GM21423 (cell line): ENCODE results near the gene RPL35.

Source experiments
- ATAC-seq: cut with Tn5 transposase; IDR thresholded peaks from one replicate; pipeline ENCODE4 v1.9.1; 2021; ENCODE audit warnings: mild to moderate bottlenecking, moderate library complexity; ENCODE audit not compliant: unreplicated experiment

The RPL35 gene

GRCh38 chr9:124861342-124862229, at the start of gene RPL35, which contains the start of gene ARPC5L:
RPL35 (minus strand) TSS chr9:124861957; CDS start chr9:124861912, 45 bp downstream.
ARPC5L (plus strand) TSS chr9:124862130; CDS start chr9:124869291, 7,161 bp downstream.
- ATAC-seq, result peak; percentile 89

GRCh38 chr9:124908098-124908497, 46.3 kb upstream of the RPL35 start:
- no peak for ATAC-seq

GRCh38 chr9:124906966-124907365, 45.2 kb upstream of the RPL35 start:
- ATAC-seq, result no peak

GRCh38 chr9:124899845-124900244, 38.1 kb upstream of the RPL35 start:
- no peak for ATAC-seq

- no peak for ATAC-seq
Observed at GRCh38 chr9:124897570-124898460, 36.1 kb upstream of the RPL35 start.

GRCh38 chr9:124894741-124895170, 33.0 kb upstream of the RPL35 start:
- ATAC-seq, result no peak

- no peak for ATAC-seq
Observed at GRCh38 chr9:124894035-124894740, 32.4 kb upstream of the RPL35 start.

GRCh38 chr9:124890179-124890578, 28.4 kb upstream of the RPL35 start:
- no peak for ATAC-seq

- no peak for ATAC-seq
Observed at GRCh38 chr9:124889006-124889405, 27.2 kb upstream of the RPL35 start.

GRCh38 chr9:124887832-124888231, 26.1 kb upstream of the RPL35 start:
- ATAC-seq, result no peak

GRCh38 chr9:124886866-124887492, 25.2 kb upstream of the RPL35 start:
- ATAC-seq, result no peak

GRCh38 chr9:124886461-124886860, 24.7 kb upstream of the RPL35 start:
- ATAC-seq, result no peak

GRCh38 chr9:124885551-124885950, 23.8 kb upstream of the RPL35 start:
- no peak for ATAC-seq

GRCh38 chr9:124884376-124884775, 22.6 kb upstream of the RPL35 start:
- ATAC-seq, result no peak

- no peak for ATAC-seq
Observed at GRCh38 chr9:124882231-124882630, 20.5 kb upstream of the RPL35 start.

GRCh38 chr9:124881138-124881743, 19.5 kb upstream of the RPL35 start:
- no peak for ATAC-seq

- ATAC-seq, result no peak
Observed at GRCh38 chr9:124880501-124880900, 18.7 kb upstream of the RPL35 start.

GRCh38 chr9:124879226-124879625, 17.5 kb upstream of the RPL35 start:
- no peak for ATAC-seq

GRCh38 chr9:124878518-124878917, 16.8 kb upstream of the RPL35 start:
- no peak for ATAC-seq

- ATAC-seq, result no peak
Observed at GRCh38 chr9:124878021-124878420, 16.3 kb upstream of the RPL35 start.
